Activated T-helper 1 cell treated with anti-CD3 and anti-CD28 coated beads, Interleukin-2, amount 50 U/mL, for 16 hours (primary cell): Measurements from ENCODE around the gene VGF.

ENCODE experiments used
- DNase-seq, 2 donors: peaks; one replicate each; pipeline ENCODE4 v3.0.0-alpha.2; 2020; ENCODE audit warnings: low read depth in 1 of 2, low spot score in 1 of 2

Gene VGF

DNA sequence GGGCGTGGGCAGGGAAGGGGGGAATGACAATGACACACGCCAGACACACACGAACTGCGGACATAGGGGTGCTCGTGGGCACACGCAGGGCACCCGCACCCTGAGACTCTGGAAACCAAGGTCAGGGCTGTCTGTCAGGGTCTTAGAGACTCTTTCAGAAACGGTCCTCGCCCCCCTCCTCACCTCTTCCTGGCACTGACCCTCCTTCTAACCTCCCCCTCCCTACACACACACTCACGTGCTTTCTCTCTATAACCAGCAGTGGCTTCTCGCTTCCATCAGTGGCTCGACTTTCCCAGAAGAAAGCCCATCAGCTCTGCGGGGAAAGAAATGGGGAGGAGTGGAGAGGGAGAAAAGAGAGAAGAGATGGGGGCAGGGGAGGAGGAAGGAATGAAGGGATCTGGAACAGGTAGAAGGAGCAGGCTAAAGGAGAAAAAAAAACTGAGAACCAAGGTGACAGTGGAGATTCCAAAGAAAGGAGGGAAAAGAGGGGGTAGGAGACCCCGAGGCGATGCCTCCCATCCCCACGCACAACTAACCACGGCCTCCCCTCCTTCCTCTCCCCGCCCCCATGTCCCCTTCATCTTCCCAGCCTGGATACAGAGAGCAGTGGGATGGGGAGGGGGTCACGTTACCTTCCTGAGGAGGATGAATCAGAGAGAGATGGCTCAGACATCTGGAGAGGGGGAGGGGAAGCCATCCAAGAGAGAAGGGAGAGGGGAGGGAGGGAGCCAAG is 1.7 kb upstream of the VGF start:
- DNase-seq: no peak

DNA sequence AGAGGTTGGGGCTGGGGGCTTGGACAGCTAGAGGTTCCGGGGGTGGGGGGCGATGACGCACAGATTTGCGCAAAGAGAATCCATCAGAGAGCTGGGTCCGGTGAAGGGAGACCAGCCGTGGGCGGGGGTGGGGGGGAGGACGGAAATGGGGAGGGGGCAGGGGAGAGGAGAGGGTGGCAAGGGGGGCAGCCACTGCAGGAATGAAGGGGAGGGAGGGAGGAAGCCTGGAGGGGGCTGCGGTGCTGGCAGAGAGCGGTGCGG is 1.2 kb upstream of the VGF start:
- DNase-seq: no peak

DNA sequence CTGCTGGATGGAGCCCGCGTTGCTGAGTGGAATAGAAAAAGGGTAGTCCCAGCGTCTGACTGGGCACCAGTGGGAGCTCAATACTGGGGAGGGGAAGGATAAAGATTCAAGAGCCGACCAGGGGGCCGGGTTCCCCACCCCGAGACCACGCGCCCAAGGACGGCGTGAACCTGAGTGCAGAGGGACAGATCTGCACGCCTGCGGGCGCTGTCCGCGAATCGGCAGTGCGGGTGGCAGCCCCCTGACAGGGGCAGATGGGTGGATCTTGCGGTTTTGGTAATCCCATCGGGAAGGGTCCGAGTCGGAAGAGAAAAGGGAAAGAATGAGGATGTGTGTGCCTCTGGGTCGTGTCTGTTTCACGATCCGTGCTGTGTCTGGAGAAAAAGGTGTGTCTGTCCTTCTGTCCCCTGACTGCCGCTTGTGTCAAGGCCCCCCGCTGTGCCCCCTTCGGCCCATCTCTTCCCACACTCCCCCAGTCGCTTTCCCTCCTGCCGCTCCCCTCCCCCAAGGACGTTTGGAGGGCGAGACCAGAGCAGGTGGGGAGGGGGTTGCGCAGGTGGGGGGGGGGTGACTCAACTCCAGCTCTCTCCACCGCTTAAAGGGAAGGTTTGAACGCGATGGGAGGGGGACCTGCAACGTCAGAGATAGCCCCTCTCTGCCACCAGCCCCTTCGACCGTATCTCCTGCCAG is 734 bp upstream of the VGF start:
- DNase-seq: no peak

DNA sequence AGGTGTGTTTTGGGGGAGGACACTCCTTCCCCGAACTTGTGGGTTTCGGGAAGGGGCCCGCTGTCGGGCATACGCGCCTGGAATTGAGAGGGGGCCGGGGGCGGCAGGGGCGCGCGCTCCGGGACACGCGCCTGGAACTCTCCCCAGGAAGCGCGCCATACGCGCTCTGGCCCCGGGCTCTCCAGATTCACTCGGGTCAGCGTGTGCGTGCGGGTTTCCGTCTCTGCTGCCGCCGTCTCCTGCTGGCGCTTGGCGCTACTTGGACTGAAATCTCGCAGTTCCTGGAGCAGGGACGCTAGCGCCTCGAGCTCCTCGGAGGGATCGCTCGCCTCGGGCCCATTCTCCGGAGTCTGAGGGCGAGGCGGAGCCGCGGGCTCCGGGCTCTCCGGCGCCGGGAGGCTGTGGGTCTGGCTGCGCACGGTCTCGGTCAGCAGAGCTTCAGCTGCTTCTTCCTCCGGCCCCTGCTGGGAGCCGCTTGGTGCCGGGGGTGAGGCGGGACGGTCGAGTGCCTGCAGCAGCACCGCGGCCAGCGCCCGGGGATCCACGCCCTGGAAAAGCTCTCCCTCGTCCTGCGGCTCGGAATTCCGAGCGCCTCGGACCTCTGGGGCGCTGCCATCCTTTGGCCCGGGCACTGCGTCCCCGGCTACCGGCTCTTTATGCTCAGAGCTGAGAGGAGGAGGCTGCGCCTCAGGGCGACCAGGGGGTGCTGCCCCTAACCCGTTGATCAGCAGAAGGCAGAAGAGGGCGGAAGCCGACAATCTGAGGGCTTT is 1.1 kb downstream of the VGF start:
- DNase-seq: no peak

DNA sequence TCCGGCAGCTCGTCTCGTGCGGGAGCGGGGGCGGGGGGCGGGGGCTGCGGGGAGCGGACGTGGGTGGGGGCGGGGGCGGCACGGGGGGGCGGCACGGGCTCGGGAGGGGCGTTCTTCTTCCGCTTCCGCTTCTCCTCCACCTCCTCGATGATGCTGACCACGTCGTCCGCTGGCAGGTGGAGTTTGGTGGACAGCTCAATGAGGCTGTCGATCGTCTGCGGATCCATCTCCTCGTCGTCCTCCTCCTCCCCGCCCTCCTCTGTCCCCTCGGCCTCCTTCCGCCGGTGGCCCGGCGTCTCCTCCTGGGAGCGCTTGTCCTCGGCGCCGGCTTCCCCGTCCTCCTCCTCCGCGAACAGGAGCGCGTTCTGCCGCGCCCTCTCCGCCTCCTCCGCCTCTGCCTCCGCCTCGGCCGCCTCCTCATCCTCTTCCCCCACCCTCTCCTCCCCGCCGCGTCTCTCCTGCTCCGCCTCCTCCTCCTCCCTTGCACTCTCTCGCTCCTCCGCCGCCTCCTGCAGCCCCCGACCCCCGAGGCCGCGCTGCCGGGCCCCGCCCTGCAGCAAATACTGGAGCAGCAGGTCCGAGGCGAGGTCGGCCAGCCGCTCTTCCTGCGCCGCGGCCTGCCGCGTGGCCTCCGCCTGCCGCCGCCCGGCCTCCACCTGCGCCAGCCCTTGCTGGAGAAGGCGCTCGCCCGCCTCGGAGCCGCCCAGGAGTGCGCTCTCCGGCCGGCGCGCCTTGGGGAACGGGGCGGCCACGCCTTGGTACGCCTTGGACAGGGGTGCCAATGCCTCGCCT is 1.9 kb downstream of the VGF start:
- DNase-seq: no peak

DNA sequence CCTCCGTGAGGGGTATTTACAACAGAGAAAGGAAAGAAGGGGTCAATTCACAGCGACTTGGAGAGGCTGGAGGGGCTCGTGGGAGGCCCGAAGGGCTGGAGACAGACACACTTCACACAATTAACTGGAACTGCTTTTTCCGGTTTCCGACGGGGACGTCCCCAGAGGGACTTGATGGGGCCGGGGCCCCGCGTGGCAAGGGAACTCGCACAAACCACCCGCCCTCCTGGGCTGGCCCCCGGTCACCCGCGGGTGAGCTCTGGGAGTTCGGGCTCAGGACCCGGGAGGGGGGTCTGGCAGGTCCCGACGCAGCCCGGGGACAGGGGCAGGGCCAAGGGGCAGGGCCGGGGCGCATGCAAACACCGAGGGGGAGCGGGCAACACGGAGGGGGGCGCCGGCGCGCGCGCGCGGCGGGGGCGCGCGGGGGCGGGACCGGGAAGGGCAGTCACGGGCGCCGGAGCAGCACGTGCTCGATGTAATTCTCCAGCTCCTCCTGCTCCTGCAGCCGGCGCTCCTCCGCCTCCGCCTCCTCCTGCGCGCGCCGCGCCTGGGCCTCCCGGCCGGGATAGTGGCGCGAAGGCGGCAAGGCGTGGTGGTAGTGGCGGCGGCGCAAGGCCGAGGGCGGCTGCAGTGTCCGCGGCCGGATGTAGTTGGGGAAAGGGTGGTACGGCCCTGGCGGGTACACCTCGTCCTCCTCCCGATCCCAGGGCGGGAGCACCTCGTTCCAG is 2.7 kb downstream of the VGF start:
- no peak for DNase-seq

DNA sequence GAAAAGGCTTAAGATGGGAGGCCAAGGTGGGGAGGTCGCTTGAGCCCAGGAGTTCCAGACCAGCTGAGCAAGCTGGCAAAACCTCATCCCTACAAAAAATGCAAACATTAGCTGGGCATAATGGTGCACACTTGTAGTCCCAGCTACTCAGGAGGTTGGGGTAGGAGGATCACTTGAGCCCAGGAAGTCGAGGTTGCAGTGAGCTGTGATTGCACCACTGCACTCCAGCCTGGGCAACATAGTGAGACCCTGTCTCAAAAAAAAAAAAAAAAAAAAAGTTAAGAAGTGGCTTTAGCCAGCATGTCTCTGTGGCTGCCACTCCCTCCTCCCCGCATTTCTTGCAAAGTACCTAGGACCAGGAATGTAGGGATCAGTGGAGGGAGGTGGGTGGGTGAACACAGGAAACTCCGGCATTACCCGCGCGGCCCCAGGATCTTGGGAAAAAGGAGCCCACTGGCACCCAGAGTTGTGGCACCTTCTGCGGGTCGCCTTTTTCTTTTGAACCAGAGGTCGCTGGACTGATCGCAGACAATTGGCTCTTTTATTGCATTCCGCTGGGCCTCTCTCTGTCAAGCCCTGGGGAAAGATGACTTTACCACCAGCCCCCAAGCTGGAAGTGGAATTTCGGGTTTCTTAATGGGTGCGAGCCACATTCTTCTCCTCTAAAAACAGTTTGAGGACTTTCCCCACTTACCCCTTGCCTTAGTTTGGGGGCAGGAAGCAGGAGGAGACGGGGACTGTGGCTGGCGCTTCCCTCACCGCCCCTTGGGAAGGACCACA is 3.5 kb downstream of the VGF start:
- DNase-seq: no peak

DNA sequence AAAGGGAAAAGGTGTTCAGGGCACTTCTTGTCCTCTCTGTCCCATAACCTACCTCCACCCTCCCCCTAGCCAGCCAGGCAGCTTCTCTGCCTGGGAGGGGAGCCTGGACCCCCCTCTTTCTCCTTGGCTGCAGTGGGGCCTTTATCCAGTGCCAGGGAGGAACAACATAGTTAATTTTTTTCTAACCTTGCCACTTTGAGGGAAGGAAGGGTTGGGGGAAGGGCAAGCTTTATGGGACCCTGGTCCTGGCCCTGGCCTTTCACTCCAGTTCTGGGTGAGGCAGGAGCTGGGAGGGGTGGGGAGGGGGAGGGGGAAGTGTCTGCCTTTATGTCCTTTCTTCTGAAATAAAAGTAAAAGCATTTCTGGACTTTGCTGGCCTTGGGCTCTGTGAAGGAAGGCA is 4.5 kb downstream of the VGF start:
- DNase-seq: no peak

DNA sequence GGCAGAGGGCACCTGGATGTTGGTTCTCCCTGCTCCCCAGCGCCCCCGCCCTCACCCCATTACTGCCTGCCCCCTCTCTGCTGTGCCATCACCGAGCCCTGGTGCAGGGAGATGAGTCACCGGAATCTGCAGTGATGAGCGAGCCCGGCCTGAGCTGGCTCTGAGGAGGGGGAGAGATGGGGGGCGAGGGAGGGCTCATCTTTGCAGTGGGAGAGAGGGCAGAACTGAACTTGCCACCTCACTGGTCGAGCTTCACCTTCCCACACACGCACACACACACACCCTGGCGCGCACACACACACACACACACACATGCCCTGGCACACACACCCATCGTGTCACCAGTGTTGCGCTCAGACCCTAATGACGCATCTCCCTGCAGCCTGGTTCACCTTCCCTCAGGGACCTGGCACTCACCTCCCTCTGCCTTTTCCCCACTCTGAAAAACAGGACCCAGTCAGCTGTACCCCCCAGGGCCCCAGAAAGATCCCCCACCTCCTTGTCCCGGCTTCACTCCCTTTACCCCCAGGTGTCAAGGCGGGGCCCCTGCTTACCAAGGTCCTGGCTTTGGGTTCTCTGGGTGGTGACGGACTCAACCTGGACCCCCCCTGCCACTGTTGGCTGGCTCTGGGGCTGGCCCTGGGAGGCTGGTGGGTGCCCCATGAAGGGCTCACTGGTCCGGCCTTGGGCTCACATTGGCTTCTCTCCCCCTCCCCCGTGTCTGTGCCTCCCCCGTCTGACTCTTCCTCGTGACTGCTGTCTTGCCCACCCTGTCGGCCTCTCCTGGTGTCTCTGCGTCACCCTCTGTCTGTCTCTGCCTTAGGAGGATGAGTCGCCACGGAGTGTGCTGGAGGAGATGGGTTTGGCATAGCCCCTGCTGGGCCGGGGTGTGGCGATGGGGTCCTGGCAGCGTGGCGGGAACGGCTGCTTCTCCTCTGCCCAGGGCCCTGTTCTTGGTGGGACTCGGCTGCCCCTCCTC is 5.4 kb downstream of the VGF start:
- DNase-seq: no peak

DNA sequence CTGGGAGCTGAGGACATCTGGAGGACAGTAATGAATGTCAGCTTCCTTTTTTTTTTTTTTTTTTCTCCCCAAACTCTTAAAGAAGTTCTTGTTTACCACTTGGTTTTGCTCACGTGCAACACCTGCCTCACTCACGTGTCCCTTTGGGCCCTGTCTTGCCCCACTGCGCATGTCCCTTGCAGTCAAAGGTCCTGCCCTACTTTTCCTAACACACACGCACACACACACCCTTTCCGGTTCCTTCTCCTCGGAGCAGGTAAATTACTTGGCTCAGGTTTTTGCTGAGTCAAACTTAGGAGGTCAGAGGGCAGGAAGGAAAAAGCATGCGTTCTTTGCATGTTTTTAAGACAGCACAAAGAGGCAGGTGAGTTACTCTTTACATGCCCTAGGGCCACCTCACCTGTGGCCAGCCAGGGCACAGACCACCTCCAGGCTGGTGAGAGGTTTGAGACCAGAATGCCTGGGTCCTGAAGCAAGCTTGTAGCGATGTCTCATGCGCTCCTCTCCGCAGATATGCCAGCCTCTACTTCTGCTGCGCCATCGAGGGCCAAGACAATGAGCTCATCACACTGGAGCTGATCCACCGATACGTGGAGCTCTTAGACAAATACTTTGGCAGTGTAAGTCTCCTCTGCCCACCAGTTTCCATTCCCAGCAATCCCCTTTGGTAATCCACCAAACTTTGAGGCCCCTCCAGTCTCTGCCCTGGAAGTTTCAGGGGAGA is 8.3 kb downstream of the VGF start:
- DNase-seq: no peak

DNA sequence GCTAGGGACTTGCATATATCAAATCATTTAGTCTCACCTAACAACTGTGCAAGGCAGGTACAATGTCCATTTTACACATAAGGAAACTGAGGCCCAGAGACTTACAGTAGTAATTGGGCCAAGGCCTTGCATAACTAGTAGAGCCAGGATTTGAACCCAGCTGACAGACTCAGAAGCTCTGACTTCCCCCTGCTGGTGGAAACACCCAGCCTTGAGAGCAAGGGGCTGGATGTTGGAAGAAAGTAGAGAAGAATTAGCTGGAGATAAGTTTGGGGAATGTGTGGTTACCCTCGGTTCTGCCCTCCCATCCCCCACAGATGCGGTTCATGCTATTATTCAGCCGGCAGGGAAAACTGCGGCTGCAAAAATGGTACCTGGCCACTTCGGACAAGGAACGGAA is 9.1 kb downstream of the VGF start:
- DNase-seq: no peak

DNA sequence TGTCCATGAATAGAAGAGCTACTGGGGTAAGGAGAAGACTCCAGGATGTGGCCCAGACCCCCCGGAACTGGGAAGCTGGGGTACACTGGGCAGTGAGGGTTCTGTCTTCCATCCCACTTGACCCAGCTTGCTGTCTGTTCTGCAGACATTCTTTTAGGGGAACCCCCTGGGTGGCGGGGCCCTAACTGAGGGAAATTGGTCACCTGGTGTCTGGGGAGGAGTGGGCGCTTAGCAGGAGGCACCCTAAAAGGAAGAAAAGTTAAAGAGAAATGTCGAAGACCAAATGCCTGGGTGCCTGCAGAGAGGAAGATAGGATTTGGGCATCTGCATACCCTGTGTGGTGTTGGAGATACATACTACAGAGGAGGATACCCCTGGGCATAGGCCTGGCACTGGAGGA is 10.1 kb downstream of the VGF start:
- no peak for DNase-seq

DNA sequence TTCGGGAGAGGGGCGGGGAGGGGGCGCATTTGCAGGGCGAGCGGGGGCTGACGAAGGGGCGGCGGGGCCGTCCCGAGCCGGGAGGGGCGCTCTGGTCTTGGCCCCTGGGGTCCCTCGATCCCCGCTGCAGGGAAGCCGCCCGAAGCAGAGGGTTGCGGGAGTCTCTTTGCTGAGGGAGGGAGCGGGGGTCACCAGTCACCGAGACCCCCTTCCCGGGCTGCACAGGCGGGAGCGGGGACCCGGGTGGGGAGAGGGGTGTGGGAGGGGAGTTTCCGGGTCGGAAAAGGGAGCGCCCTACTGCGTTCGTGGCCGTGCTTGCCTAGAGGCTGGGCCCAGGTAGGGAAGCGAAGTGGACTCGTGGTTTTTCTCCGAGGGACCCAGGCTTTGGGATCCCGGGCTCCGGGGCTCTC is 10.7 kb downstream of the VGF start:
- DNase-seq: no peak

DNA sequence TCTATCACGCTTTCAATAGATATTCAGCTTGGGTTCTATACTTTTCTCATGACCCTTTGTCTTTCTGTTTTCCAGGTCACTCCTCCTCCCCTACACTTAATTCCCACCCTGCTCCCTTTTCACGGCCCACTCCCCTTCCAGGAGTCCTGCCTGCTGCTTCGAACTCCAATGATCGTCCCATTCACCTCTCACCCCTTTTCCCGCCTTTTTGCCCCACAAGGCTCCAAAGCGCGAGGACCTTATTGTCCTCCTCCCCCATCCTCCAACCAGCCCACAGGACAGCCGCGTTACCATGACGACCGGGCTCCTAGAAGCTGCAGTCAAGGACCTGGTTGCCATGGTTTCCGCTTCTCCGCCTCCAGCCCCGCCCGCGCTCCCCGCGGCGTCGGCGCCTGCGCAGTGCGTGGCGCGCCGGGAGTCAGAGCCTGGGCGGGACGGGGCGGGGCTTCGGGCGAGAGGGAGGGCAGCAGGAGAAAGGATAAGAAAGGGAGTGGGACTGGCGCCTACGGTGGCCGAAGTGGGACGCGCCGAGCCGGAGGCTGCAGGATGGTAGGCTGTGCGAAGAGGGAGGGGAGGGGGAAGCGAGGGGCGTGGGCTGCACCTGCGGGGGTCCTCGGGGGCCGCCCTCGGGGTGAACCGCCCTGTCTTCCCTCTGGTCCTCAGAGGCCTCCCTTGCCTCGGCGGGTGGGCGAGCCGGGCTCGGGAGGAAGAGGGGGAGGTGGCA is 11.2 kb downstream of the VGF start, which contains the start of gene AP1S1:
Gene AP1S1 (plus strand): TSS at position 508 of the 724 bp plus-strand sequence. CDS start 39 bp downstream, at position 547.
- peak; percentile 77 to 85 for DNase-seq

DNA sequence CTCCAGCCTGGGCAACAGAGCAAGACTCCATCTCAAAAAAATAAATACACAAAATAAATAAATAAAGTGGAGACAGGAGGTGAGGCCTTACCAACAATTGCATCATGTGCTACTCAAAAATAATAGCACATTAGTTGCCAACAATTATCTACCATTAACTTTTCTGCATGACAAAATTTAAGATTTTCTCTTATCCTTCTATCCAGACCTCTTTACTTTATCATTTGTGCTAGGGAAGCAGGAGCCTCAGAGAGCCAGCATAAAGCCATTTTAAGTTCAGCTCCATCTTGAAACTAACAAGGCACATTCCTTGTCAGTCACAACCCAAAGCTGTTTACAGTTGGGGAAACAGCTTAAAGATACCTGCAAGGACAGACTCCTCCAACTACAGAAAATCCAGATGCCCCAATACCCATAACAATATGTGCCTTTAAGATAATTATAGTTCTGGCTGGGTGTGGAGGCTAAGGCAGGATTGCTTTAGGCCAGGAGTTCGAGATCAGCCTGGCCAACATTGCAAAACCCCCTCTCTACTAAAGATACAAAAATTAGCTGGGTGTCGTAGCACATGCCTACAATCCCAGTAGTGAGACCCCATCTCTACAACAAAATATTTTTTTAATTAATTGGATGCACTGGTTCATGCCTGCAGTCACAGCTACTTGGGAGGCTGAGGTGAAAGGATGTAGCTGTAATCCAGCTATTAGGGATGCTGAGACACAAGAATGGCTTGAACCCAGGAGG is 13.3 kb downstream of the VGF start:
- DNase-seq: no peak

DNA sequence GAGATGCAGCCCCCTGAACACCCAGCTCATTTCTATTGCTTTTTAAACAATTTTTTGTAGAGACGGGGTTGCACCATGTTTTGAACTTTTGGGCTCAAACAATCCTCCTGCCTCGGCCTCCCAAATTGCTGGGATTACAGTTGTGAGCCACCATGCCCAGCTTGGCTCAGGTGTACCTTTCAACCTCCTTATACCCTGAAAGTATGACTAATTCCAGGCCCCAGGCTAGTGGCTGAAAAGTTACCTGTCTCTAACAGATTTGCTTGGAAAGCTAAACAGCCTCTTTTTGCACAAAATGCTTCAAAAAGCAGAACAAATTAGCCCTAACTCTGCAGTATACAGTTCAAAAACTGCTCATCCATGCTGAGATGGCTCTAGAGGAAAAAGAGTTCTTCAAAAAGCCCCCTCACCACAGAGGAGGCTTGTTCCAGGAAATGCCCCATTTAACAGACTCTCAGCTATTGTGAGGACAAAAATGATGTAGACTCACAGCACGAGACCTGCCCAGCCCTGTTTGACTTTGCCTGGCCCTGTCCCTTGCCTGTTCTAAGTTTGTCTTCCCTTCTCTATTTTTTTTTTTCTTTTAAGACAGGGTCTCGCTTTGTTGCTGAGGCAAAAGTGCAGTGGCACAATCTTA is 24.5 kb downstream of the VGF start:
- DNase-seq: no peak

DNA sequence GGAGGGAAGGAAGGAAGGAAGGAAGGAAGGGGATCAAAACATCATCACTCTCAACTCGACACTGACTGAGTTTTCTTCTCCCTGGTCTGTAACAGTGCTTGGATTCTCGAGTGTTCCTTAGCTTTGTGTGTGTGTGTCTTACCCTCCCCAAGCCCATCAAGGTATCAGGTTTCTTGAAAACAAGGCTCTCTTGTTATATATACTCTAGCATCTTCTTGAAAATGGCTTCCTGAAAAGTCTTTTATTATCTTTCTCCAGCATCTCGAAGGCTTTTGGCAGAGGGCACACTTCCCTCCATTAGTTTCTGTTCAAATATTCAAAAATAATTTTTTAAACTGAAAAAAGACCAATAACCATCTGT is 25.1 kb downstream of the VGF start:
- no peak for DNase-seq
